ENCODE measurements around the gene FRRS1L.

- TF ChIP-seq POLR2A (IDR thresholded peaks at IDR 0.05; ENCODE audit: low read depth, low read length) (no peak), SPI1 (IDR thresholded peaks at IDR 0.05; ENCODE audit: low read depth, low read length) (no peak), TAF1 (IDR thresholded peaks at IDR 0.05; ENCODE audit: low read depth, low read length) (no peak), PAX5 (IDR thresholded peaks at IDR 0.05; ENCODE audit: insufficient read depth, low read length, severe bottlenecking) (no peak), POU2F2 (IDR thresholded peaks at IDR 0.05; ENCODE audit: low read depth, low read length) (no peak), POLR2AphosphoS5 (IDR thresholded peaks at IDR 0.05; ENCODE audit: low read depth, low read length) (no peak)
Measured at GRCh38 chr9:109129470-109130197, 37.4 kb downstream of the FRRS1L start.

Measured in GM12891 (cell line).